Measurements from ENCODE around the gene GOT1. TPM values are rescaled to one million over a fixed set of nuclear protein-coding genes. Genes with fewer than 3 reads are reported as not detected.

Gene GOT1
- total RNA-seq, 2 donors from 2014 or later, result 30.6 to 73.0 TPM

DNA sequence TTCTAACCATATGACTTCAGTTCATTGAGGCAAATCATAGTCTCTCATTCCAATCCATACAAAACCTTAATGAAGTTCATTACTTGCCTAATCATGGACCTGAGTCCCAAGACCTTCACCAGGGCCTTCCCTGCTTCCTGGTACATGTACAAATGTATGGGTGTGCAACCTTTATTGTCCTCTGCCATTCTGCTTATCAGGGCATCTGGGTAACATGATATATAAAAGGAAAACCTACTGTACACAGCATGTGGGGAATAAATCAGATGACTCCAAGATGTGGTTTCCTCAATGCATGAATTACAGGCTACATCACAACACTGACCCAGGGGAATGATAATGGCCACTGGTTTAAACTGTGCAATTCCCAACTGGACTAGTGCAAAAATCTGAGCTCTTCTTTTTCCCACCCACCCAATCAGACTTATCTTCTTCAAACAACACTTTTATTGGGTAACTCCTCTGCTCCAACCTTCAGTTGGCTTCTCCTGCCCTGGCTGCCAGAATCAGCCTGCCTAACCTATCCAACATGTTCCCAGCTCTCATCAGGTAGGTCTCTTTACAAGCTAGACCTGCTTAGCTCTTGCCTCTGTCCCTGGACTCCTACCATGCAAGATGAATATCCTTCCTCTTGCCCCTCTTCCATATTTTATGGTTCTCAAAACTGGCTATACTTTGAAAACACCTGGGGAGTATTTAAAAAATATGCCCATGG, 11.4 kb downstream of the GOT1 start:
- H3K27ac Mint-ChIP-seq, result no peak overlapping the region
- no peak for DNase-seq (ENCODE audit: low spot score in 2 of 2)
- H3K9me3 Mint-ChIP-seq, result no peaks in the 10 kb centered on the region
- peaks cover 34 to 39% of the 10 kb centered on the region in 2 donors for H3K36me3 Mint-ChIP-seq
- no peak for ATAC-seq

DNA sequence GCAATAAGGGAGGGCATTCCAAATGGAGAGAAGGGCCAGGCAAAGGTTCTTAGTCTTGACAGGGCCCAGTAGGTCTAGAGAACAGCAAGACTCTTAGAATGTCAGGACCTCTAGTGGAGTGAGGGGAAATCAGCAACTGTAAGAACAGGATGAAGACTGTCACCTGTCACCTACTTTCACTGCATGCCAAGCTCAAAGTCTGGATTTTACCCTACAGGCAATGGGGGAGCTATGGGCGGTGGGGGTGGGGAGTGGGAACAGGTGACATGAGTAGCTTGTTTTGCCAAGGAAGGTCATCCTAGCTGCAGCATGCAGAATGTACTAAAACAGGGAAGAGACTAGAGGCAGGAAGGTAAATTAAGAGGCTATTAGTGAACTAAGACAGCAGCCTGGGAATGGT, 18.3 kb downstream of the GOT1 start:
- Mint-ChIP-seq H3K36me3 (peaks cover 0 to 15% of the 10 kb centered on the region in 2 donors), H3K27ac (peak overlapping the region in 1 of 2 donors; percentile 30), H3K9me3 (no peaks in the 10 kb centered on the region)
- ATAC-seq, result no peak
- no peak for DNase-seq (ENCODE audit: low spot score in 2 of 2)

DNA sequence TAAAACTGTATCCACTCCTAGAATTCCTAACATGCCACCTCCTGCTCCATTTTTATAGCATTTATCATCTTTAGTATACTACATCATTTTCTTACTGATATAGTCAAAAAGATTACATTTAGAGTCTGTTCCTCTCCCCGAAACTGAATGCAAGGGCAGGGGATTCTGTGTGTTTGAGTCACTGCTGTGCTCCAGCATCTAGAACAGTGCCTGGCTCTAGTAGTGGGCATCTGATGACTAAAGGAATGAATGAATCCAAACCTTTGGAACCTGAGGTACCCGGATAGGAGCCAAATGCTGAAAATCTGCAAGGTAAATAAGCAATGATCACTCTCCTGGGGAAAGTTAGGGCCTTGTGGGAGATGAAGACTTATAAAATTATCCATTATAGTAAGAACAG, 18.9 kb downstream of the GOT1 start:
- no peaks in the 10 kb centered on the region for H3K9me3 Mint-ChIP-seq
- no peak for ATAC-seq
- peak overlapping the region in 1 of 2 donors; percentile 30 for H3K27ac Mint-ChIP-seq
- H3K36me3 Mint-ChIP-seq, result peaks cover 0 to 14% of the 10 kb centered on the region in 2 donors
- DNase-seq (ENCODE audit: low spot score in 2 of 2), result no peak

DNA sequence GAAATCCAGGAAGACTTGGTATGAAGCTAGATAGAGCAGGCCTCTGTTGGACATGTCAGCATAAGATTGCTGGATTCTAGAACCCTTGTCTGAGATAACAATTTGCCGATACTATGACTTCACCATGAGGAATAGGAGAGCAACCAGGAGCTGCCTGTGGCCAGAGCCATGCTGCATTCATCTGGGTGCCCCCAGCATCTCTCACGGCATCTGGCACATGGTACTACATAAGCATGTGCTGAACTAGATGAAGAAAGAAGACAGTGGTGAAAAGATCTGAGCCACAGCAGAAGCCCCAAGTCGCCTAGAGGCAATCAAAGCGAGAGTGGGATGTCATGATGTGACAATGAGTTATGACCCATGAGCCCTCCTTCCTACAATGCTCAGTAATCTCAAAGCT, 19.5 kb downstream of the GOT1 start:
- H3K27ac Mint-ChIP-seq, result no peak overlapping the region
- ATAC-seq, result no peak
- DNase-seq (ENCODE audit: low spot score in 2 of 2), result no peak
- peaks cover 0 to 7% of the 10 kb centered on the region in 2 donors for H3K36me3 Mint-ChIP-seq
- H3K9me3 Mint-ChIP-seq, result no peaks in the 10 kb centered on the region

DNA sequence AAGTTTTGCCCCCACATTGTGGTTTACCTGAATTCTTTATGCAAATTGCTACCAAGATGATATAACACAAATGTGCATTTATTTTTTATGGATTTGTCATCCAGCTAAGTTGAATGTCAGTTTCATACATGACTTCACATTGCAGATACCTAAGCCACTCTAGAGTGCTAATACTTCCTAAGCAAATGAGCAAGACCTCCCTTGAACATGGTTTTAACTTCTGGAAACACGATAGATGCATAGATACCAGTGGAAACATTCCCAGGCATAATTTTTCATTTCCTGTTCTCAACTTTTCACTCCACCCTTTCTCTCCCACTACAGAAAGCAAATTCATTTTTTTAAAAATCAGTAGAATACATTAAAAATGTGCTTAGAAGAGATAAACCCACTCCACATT, 20.3 kb downstream of the GOT1 start:
- no peak for DNase-seq (ENCODE audit: low spot score in 2 of 2)
- Mint-ChIP-seq H3K36me3 (no peaks in the 10 kb centered on the region), H3K9me3 (no peaks in the 10 kb centered on the region), H3K27ac (no peak overlapping the region)
- no peak for ATAC-seq

DNA sequence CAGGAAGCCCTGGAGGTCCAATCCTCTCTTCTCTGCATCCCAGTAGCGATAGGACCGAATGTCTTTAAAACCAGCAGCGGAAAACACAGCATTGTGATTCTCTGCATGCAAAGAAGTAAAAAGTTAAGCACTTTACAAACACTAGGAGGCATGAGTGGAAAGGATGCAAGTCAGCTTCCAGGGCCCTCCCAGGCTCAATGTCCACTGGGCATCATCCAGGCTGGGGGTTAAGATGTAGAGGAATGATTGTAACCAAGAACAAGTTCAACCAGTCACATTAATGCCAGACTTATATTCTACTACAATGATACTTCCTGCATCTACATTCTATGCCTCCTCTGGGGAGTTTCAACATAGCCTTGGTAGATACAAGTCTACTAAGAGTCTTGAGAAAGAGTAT, 24.3 kb downstream of the GOT1 start:
- ATAC-seq (no peak), DNase-seq (ENCODE audit: low spot score in 2 of 2) (no peak)
- Mint-ChIP-seq H3K36me3 (peaks cover 0 to 4% of the 10 kb centered on the region in 2 donors), H3K27ac (no peak overlapping the region), H3K9me3 (no peaks in the 10 kb centered on the region)

DNA sequence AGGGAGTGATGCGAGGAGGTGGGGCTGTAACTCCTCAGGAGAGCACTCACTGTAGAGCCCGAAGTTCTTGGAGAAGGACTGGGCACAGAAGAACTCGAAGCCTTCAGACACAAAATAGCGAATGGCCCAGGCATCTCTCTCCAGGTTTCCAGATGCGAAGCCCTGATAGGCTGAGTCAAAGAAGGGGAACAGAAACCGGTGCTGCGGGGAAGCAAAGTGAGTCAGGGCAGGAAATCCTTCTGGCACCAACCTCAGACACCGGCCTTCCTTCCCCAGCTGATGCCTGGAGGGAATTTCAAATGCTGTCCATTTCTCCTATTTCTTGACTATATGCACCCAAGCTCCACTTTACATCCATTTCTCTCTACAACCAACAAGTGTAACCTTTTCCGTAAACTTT, 26.8 kb downstream of the GOT1 start:
- ATAC-seq (no peak), DNase-seq (ENCODE audit: low spot score in 2 of 2) (no peak)
- no peak overlapping the region for H3K27ac Mint-ChIP-seq
- H3K9me3 Mint-ChIP-seq, result no peaks in the 10 kb centered on the region
- H3K36me3 Mint-ChIP-seq, result peaks cover 0 to 4% of the 10 kb centered on the region in 2 donors

DNA sequence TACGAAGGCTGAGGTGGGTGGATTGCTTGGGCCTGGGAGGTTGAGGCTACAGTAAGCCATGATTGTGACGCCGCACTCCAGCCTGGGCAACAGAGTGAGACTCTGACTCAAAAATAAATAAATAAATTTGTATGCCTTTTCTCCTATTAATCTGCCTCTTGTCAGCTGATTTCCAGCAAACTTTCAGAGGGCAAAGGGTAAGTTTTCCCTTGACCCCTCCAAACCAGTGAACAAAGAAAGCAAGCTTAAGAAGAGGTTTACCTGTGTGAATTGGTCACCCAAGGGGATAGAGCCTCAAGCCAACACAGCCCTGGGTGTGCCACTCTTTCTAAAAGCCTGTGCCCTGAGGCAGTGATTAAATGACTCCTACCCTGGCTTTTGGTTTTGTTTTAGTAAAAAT, 30.8 kb downstream of the GOT1 start:
- DNase-seq (ENCODE audit: low spot score in 2 of 2) (no peak), ATAC-seq (no peak)
- H3K9me3 Mint-ChIP-seq, result no peaks in the 10 kb centered on the region
- H3K36me3 Mint-ChIP-seq, result peaks cover 0 to 4% of the 10 kb centered on the region in 2 donors
- H3K27ac Mint-ChIP-seq, result no peak overlapping the region

DNA sequence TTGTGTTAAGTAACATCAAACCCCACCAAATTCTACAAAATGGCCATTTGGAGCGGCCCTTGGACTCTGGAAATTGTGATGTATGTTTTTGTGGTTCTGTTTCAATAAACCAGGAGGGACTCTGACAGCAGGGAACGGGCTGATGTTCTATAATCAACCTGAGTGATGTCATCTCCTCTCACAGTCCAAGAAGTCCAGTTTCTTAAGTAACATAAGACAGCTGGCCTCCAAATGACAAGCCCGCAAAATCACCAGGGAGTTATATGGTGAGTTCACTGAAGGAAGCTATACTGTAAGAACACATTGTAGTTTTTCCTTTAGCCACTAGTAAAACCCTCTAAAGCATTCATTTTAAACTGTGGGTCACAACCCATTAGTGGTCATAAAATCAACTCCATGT, 34.0 kb downstream of the GOT1 start:
- DNase-seq (ENCODE audit: low spot score in 2 of 2), result no peak
- Mint-ChIP-seq H3K27ac (no peak overlapping the region), H3K9me3 (no peaks in the 10 kb centered on the region), H3K36me3 (no peaks in the 10 kb centered on the region)
- no peak for ATAC-seq

DNA sequence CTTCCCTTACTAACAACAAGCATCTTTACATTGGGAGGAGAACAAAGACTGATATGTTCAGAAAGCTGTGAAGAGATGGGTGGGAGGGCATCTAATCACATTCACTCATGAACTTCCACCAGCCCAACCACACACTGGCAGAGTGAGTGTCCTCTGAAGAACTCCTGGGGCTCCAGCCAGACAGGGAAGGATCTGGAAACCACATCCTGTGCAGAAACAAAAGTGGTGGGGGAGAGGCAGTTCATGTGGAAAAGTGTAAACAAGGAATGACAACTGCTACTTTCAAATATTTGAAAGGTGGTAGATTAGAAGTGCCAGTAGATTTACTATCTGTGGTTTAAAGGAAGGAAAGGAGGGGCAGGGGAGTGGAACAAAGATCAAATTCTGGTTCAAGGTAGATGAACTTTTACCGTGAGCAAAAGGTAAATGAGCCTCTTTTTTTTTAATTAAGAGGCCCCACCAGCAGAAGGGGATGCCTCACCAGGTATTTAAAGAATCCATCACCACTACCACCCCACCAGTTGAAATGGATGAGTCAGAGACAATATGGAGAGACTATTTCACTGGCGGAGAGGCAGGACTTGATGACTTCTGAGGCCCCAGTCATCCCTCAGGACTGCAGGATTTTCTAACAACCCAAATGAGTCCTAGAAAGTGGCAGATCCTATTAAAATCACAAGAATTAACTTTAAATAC, 34.5 kb downstream of the GOT1 start:
- ATAC-seq, result no peak
- DNase-seq (ENCODE audit: low spot score in 2 of 2), result no peak
- Mint-ChIP-seq H3K27ac (peak overlapping the region; percentile 49 to 73), H3K36me3 (no peaks in the 10 kb centered on the region), H3K9me3 (no peaks in the 10 kb centered on the region)

DNA sequence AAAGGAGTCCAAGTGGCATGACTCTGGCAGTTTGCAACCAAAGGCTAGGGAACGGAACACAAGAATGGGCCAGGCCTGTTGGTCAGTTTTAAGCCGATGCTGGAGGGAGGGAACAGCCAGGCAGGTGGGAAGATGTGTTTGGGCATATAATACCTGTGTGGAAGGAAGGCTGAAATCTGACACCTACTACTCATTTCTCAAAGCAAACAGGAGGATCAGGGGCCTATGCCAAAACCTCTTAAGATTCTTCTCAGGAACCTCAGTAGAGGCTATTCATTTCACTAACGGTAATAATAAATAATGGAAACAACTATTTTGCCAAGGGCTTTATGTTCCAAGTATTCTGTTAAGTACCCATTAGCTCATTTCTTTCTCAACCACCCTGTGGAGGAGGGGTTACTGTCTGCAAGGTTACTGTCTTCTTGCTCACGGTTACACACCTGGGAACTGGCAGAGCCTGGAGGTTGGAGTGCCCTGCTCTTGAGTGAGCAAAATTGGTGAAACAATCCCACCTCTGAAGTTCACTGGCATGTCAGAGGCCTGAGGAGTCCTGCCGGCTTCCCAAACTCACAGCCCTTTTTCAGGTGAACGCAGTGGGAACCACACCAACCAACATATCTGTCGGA, 35.5 kb downstream of the GOT1 start:
- no peaks in the 10 kb centered on the region for H3K9me3 Mint-ChIP-seq
- DNase-seq (ENCODE audit: low spot score in 2 of 2) (no peak), ATAC-seq (no peak)
- no peak overlapping the region for H3K27ac Mint-ChIP-seq
- no peaks in the 10 kb centered on the region for H3K36me3 Mint-ChIP-seq

DNA sequence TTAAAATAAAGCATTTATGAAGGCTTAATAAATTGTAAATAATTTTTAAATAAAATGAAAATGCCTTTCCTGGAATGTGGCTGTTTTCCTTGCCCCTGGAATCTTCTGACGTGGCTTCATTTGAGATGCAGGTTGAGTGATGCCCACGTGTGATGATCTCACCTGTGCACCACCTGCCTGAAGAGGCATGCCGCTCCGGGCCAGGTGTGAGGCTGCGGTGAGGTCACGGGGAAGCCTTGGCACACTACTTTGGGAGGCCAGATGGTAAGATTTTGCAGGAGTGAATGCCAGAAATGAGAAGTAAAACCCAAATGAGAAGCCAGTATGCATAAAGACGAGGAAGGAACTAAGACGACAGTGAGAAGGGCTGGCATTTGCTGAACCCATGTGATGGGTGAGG, 36.2 kb downstream of the GOT1 start:
- Mint-ChIP-seq H3K27ac (no peak overlapping the region), H3K36me3 (no peaks in the 10 kb centered on the region), H3K9me3 (no peaks in the 10 kb centered on the region)
- ATAC-seq, result no peak
- DNase-seq (ENCODE audit: low spot score in 2 of 2), result no peak

DNA sequence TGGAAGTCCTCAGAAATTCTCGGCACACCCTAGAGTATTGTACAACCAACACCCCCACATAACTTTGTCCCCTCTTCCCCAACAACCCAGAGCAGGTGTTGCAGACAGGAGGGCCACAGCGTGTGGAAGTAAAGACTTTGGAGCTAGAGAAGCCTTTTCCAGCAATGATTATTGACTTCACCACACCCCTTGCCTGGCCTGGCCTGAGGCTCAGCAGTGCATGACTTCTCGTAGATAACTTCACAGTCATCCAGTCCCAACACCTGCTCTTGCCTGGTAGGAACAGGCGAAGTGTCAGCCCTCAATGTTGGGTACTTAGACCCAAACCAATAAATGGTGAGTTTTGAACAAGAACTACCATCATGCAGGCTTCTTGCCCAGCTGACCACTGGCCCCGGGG, 36.7 kb downstream of the GOT1 start:
- DNase-seq (ENCODE audit: low spot score in 2 of 2), result no peak
- Mint-ChIP-seq H3K9me3 (no peaks in the 10 kb centered on the region), H3K27ac (no peak overlapping the region), H3K36me3 (no peaks in the 10 kb centered on the region)
- no peak for ATAC-seq

DNA sequence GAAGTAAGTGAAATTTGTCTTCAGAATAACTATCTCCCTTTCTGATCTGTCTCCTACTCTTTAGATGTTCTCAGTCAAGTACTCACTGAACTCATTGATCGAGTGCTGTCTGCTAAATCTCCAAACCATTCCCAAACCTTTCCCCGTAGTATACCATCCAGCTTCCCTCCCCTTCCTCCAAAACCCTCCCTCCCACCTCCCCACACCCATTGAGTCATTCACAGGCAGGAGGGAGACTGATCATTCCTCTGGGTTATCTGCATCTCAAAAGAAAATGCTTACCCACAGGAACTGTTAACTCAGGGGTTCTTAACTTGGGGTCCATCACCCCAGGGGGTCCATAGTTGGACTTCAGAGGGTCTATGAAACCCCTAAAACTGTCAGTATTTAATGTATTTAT, 37.4 kb downstream of the GOT1 start:
- Mint-ChIP-seq H3K36me3 (no peaks in the 10 kb centered on the region), H3K9me3 (no peaks in the 10 kb centered on the region), H3K27ac (no peak overlapping the region)
- ATAC-seq (no peak), DNase-seq (ENCODE audit: low spot score in 2 of 2) (no peak)

DNA sequence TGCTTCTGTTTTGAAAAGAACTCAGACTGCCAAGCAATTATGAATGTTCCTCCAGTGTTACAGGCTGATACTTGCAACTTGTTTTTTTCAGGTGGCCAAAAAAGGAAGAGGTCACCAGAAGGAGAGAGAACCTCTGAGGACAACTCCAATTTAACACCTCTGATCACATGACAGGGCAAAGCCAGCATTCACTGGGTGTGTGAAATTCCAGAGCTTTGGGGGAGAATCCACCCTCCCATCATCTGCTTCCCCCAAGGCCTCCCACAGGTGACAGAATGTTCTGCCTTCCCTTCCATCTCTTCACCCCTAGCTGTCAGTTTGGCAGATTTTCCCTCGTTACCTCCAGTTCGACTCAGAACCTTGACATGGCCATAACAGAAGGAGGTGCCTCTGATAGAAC, 39.1 kb downstream of the GOT1 start:
- H3K27ac Mint-ChIP-seq, result no peak overlapping the region
- H3K9me3 Mint-ChIP-seq, result no peaks in the 10 kb centered on the region
- DNase-seq (ENCODE audit: low spot score in 2 of 2) (no peak), ATAC-seq (no peak)
- H3K36me3 Mint-ChIP-seq, result no peaks in the 10 kb centered on the region

DNA sequence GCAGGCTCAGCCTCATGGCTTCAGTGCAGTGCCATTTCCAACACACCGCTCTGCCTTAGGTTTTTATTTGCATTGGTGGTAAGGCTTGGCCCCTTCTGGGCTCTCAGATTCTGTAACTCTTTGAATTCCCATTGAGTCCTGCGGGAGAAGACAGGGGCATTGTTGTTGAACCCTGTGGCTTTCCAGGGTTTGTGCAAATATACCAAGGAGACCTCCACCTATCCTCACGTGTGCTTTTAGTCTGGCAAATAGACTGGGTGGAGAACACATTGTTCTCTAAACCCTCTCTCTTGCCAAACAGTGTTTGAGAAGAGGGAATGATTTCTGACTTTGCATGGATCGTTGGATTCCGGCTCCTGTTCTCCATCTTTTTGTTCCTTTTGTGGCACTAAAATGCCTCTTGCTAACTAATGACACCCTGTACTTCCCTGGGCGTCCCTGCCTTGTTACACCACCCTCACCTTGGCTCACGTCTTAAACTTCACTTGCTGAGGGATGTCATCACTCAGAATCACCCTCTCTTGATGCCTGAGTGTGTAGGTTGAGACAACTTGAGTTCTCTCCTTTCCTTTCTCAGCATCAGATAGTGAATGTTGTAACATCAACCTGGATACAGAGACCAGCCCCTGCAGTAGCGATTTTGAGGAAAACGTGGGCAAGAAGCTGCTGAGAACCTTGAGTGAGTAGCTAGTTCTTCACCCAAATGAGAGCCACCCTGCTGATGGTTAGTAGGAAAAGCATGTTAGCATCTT, 40.5 kb downstream of the GOT1 start:
- DNase-seq (ENCODE audit: low spot score in 2 of 2), result no peak
- no peaks in the 10 kb centered on the region for H3K9me3 Mint-ChIP-seq
- H3K36me3 Mint-ChIP-seq, result no peaks in the 10 kb centered on the region
- ATAC-seq, result no peak
- no peak overlapping the region for H3K27ac Mint-ChIP-seq

DNA sequence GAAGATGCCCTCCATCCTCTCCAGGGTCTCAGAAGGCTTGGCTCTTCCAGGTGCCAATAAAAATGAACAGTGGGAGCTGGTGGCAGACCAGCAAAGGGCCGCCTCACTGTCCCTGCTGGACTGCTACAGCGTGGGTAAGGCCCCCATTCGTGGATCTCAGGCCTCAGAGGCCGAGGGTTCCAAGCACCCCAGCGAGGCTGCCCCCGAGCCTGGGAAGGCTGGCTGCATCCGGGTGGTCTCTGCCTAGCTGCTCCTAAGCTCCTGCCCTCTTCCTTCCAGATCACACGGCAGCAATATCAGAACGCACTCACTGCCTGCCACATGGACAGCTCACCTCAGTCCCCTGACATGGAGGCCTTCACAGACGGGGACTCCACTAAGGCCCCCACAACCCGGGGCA, 42.9 kb downstream of the GOT1 start:
- no peak for ATAC-seq
- no peak for DNase-seq (ENCODE audit: low spot score in 2 of 2)
- no peaks in the 10 kb centered on the region for H3K9me3 Mint-ChIP-seq
- no peaks in the 10 kb centered on the region for H3K36me3 Mint-ChIP-seq
- H3K27ac Mint-ChIP-seq, result no peak overlapping the region

Measured in activated naive CD4-positive, alpha-beta T cell treated with anti-CD3 and anti-CD28 coated beads, Interleukin-2, amount 50 U/mL, for 72 hours (primary cell).